Testis (tissue), 2 donors: ENCODE results near the gene FANCD2.

Source experiments
- POLR2A ChIP-seq: fragments of 450-650 bp; IDR thresholded peaks from one replicate; pipeline ENCODE4 v1.6.1; 2017; ENCODE audit warnings: antibody characterized with exemption, mild to moderate bottlenecking, moderate library complexity
- TF ChIP-seq, protein P1 (sequence below), 3 experiments: fragments of 450-650 bp in 2 of 3; fragments of 200-600 bp in 1 of 3; sonication (generic) in 1 of 3; IDR thresholded peaks; one replicate each; pipeline ENCODE4 v1.5.1; 2016 to 2019; ENCODE audit warnings: antibody characterized with exemption in 3 of 3, mild to moderate bottlenecking in 2 of 3, moderate library complexity in 1 of 3

DNA sequence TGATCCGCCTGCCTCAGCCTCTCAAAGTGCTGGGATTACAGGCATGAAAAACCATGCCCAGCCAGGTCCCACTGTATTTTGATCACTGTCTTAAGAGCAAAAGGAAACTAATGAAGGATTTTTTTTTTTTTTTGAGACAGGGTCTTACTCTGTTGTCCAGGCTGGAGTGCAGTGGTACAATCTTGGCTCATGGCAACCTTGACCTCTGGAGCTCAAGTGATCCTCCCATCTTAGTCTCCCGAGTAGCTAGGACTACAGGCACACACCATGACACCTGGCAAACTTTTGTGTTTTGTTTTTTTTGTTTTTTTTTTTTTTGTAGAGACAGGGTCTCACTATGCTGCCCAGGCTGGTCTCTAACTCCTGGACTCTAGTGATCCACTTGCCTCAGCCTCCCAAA, 46.0 kb upstream of the FANCD2 start:
- no peak for TF ChIP-seq POLR2A
- TF ChIP-seq, protein P1, sequence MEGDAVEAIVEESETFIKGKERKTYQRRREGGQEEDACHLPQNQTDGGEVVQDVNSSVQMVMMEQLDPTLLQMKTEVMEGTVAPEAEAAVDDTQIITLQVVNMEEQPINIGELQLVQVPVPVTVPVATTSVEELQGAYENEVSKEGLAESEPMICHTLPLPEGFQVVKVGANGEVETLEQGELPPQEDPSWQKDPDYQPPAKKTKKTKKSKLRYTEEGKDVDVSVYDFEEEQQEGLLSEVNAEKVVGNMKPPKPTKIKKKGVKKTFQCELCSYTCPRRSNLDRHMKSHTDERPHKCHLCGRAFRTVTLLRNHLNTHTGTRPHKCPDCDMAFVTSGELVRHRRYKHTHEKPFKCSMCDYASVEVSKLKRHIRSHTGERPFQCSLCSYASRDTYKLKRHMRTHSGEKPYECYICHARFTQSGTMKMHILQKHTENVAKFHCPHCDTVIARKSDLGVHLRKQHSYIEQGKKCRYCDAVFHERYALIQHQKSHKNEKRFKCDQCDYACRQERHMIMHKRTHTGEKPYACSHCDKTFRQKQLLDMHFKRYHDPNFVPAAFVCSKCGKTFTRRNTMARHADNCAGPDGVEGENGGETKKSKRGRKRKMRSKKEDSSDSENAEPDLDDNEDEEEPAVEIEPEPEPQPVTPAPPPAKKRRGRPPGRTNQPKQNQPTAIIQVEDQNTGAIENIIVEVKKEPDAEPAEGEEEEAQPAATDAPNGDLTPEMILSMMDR (IDR thresholded peaks at IDR 0.05) = no peak
